Hepatocyte (in vitro differentiated cells): Measurements from ENCODE around the gene SMOC1. TPM values are rescaled to one million over a fixed set of nuclear protein-coding genes. Genes with fewer than 3 reads are reported as not detected.
A peak's percentile ranks its signal among the peaks of the same experiment; 100 is the strongest.

Experiments
- DNase-seq: peaks from one replicate; pipeline ENCODE4 v3.0.0-alpha.2; 2016; ENCODE audit warnings: low spot score
- H2AFZ ChIP-seq: fragments of 200-600 bp; sonication (generic); 2 replicates; pipeline ENCODE4 v1.6.0; 2016; ENCODE audit warnings: antibody characterized with exemption, mild to moderate bottlenecking
- H3K27ac ChIP-seq: fragments of 200-600 bp; sonication (generic); 2 replicates; pipeline ENCODE4 v1.5.1; 2016; ENCODE audit warnings: mild to moderate bottlenecking
- H3K27me3 ChIP-seq: fragments of 200-600 bp; sonication (generic); 2 replicates; pipeline ENCODE4 v1.6.1; 2016
- H3K36me3 ChIP-seq: fragments of 200-600 bp; sonication (generic); replicated peaks from 2 replicates; pipeline ENCODE4 v1.5.1; 2016; ENCODE audit warnings: low read depth; ENCODE audit not compliant: insufficient read depth
- H3K4me1 ChIP-seq: fragments of 200-600 bp; sonication (generic); 2 replicates; pipeline ENCODE4 v1.5.1; 2016; ENCODE audit warnings: mild to moderate bottlenecking, moderate library complexity; ENCODE audit not compliant: insufficient read depth
- H3K4me2 ChIP-seq: fragments of 200-600 bp; sonication (generic); 2 replicates; pipeline ENCODE4 v1.6.0; 2016
- H3K4me3 ChIP-seq: fragments of 200-600 bp; sonication (generic); 2 replicates; pipeline ENCODE4 v1.5.1; 2016; ENCODE audit warnings: mild to moderate bottlenecking
- H3K79me2 ChIP-seq: fragments of 200-600 bp; sonication (generic); 2 replicates; pipeline ENCODE4 v1.6.0; 2017; ENCODE audit warnings: mild to moderate bottlenecking
- H3K9me2 ChIP-seq: fragments of 200-600 bp; sonication (generic); replicated peaks from 2 replicates; pipeline ENCODE4 v1.6.0; 2017; ENCODE audit warnings: mild to moderate bottlenecking; ENCODE audit not compliant: insufficient read depth
- H3K9me3 ChIP-seq: fragments of 200-600 bp; sonication (generic); 2 replicates; pipeline ENCODE4 v1.5.1; 2016; ENCODE audit warnings: low read depth, mild to moderate bottlenecking
- H4K20me1 ChIP-seq: fragments of 200-600 bp; sonication (generic); 2 replicates; pipeline ENCODE4 v1.6.0; 2016; ENCODE audit warnings: mild to moderate bottlenecking; ENCODE audit not compliant: insufficient read depth, poor library complexity, severe bottlenecking
- CTCF ChIP-seq: fragments of 200-600 bp; sonication (generic); IDR thresholded peaks from 2 replicates; pipeline ENCODE4 v1.5.1; 2016; ENCODE audit warnings: antibody characterized with exemption, mild to moderate bottlenecking; ENCODE audit not compliant: poor library complexity
- EZH2 ChIP-seq: fragments of 200-600 bp; sonication (generic); IDR thresholded peaks from 2 replicates; pipeline ENCODE4 v1.6.1; 2016; ENCODE audit warnings: antibody characterized with exemption, mild to moderate bottlenecking, borderline replicate concordance
- EZH2phosphoT487 ChIP-seq: fragments of 200-600 bp; sonication (generic); IDR thresholded peaks from one replicate; pipeline ENCODE4 v1.6.1; 2018; ENCODE audit warnings: antibody characterized with exemption, mild to moderate bottlenecking, low read depth, moderate library complexity; ENCODE audit not compliant: unreplicated experiment, severe bottlenecking
- WGBS: methylation state at CpG from one replicate; pipeline ENCODE4 v1.1.6; 2016; ENCODE audit warnings: low lambda C conversion rate; ENCODE audit errors: missing lambda C conversion rate; 5-methylcytosine and 5-hydroxymethylcytosine counted together
- polyA plus RNA-seq: library from polyadenylated mRNA; unstranded; fragments of >200 nt; fragmentation: Nextera tagmentation; extraction: Ambion mirVana; gene quantifications from 2 replicates; pipeline ENCODE4 v1.2.1, GENCODE V29; 2016
- total RNA-seq: library from RNA; depleted of rRNA; stranded (reverse); fragments of >200 nt; gene quantifications from 2 replicates; pipeline ENCODE4 v1.2.3, GENCODE V29; 2014

Gene SMOC1
- total and polyA plus RNA-seq, 2 experiments from 2014 or later = 2.1 to 6.2 TPM

- peaks cover 22% of the 10 kb centered on the region for H3K27me3 ChIP-seq
- no peaks in the 10 kb centered on the region for H3K9me3 ChIP-seq
- no peaks in the 10 kb centered on the region for H3K36me3 ChIP-seq
- DNase-seq = no peak
- WGBS = 69% methylated on average over 2 of the region's 2 CpGs
- no peak overlapping the region for H3K27ac ChIP-seq
- no peaks in the 10 kb centered on the region for H3K4me1 ChIP-seq
- H2AFZ ChIP-seq = no peak overlapping the region
- H3K79me2 ChIP-seq = no peaks in the 10 kb centered on the region
- H3K4me3 ChIP-seq = no peak overlapping the region
- TF ChIP-seq EZH2phosphoT487 (no peak), EZH2 (no peak)
- no peak overlapping the region for H3K4me2 ChIP-seq
- H3K9me2 ChIP-seq = no peaks in the 10 kb centered on the region
- H4K20me1 ChIP-seq = no peaks in the 10 kb centered on the region
These were observed 2.9 kb upstream of the SMOC1 start for GRCh38 chr14:69876221-69876847.

GRCh38 chr14:69876848-69877306 lies 2.3 kb upstream of the SMOC1 start:
- TF ChIP-seq EZH2phosphoT487 = no peak
- TF ChIP-seq EZH2 = no peak
- no peak for TF ChIP-seq CTCF
- peak; percentile 21 for DNase-seq

GRCh38 chr14:69877492-69877891 lies 1.7 kb upstream of the SMOC1 start:
- H2AFZ ChIP-seq = no peak overlapping the region
- no peak overlapping the region for H3K4me3 ChIP-seq
- no peak overlapping the region for H3K27ac ChIP-seq
- H3K4me1 ChIP-seq = peaks cover 4% of the 10 kb centered on the region
- no peaks in the 10 kb centered on the region for H3K9me3 ChIP-seq
- peak; percentile 41 for DNase-seq
- 56% methylated on average over 2 of the region's 2 CpGs for WGBS
- no peaks in the 10 kb centered on the region for H3K9me2 ChIP-seq
- peaks cover 33% of the 10 kb centered on the region for H3K27me3 ChIP-seq
- no peaks in the 10 kb centered on the region for H3K79me2 ChIP-seq
- no peak for TF ChIP-seq EZH2
- peak; percentile 48 for TF ChIP-seq CTCF
- TF ChIP-seq EZH2phosphoT487 = no peak
- no peaks in the 10 kb centered on the region for H3K36me3 ChIP-seq
- H4K20me1 ChIP-seq = no peaks in the 10 kb centered on the region
- H3K4me2 ChIP-seq = no peak overlapping the region

More at GRCh38 chr14:69876848-69877306, 2.3 kb upstream of the SMOC1 start:
- Histone ChIP-seq H2AFZ (no peak overlapping the region), H3K4me2 (no peak overlapping the region), H3K4me1 (no peaks in the 10 kb centered on the region), H3K4me3 (no peak overlapping the region), H3K27me3 (peaks cover 28% of the 10 kb centered on the region), H3K79me2 (no peaks in the 10 kb centered on the region), H4K20me1 (no peaks in the 10 kb centered on the region), H3K9me2 (no peaks in the 10 kb centered on the region), H3K27ac (no peak overlapping the region), H3K9me3 (no peaks in the 10 kb centered on the region), H3K36me3 (no peaks in the 10 kb centered on the region)
- WGBS = 83% methylated on average over 3 of the region's 3 CpGs

GRCh38 chr14:69878251-69878650 lies 965 bp upstream of the SMOC1 start:
- no peak overlapping the region for H3K27ac ChIP-seq
- H3K36me3 ChIP-seq = no peaks in the 10 kb centered on the region
- no peaks in the 10 kb centered on the region for H4K20me1 ChIP-seq
- DNase-seq = no peak
- no peaks in the 10 kb centered on the region for H3K9me2 ChIP-seq
- H3K4me3 ChIP-seq = no peak overlapping the region
- H3K9me3 ChIP-seq = no peaks in the 10 kb centered on the region
- peaks cover 5% of the 10 kb centered on the region for H3K4me1 ChIP-seq
- no peak overlapping the region for H3K4me2 ChIP-seq
- TF ChIP-seq EZH2phosphoT487 (no peak), EZH2 (no peak), CTCF (no peak)
- peaks cover 33% of the 10 kb centered on the region for H3K27me3 ChIP-seq
- H2AFZ ChIP-seq = no peak overlapping the region
- 93% methylated on average over 9 of the region's 9 CpGs for WGBS
- H3K79me2 ChIP-seq = no peaks in the 10 kb centered on the region
